ENCODE results near the gene BTRC. TPM values are rescaled to one million over a fixed set of nuclear protein-coding genes. Genes with fewer than 3 reads are reported as not detected.

The BTRC gene
- total RNA-seq, 3 donors from 2014 or later (not counting 1 experiment from before 2014, with no cell fraction given), result 13.5 to 22.8 (median 15.2) TPM

- Mint-ChIP-seq H3K9me3 (no peaks in the 10 kb centered on the region), H3K4me1 (peaks cover 7 to 16% of the 10 kb centered on the region in 2 donors), H3K4me3 (no peak overlapping the region), H3K36me3 (no peaks in the 10 kb centered on the region), H3K27ac (no peak overlapping the region), H3K27me3 (ENCODE audit: low read depth in 2 of 2) (no peaks in the 10 kb centered on the region)
- WGBS (ENCODE audit: insufficient coverage), result 97% methylated on average over 11 of the region's 11 CpGs
- intact Hi-C loops (cut with micrococcal nuclease), result no loop called here
- H3K27me3 ChIP-seq (ENCODE audit: control insufficient read depth, insufficient read depth, low read length), result no peaks in the 10 kb centered on the region
- no peak overlapping the region for H3K27ac ChIP-seq (ENCODE audit: low read length)
- TF ChIP-seq CTCF (IDR thresholded peaks at IDR 0.05), result no peak
- DNase-seq (no peak), ATAC-seq (no peak)
- H3K36me3 ChIP-seq (ENCODE audit: control insufficient read depth, insufficient read depth, low read length), result no peaks in the 10 kb centered on the region
- H3K4me3 ChIP-seq (ENCODE audit: low read length), result no peak overlapping the region
- no peaks in the 10 kb centered on the region for H3K9me3 ChIP-seq (ENCODE audit: control insufficient read depth, insufficient read depth, low read length)
- H3K4me1 ChIP-seq (ENCODE audit: control insufficient read depth, insufficient read depth, low read length), result no peaks in the 10 kb centered on the region
Observed at GRCh38 chr10:101506829-101507661, 153.1 kb downstream of the BTRC start.

- no peak for DNase-seq
- H3K36me3 ChIP-seq (ENCODE audit: control insufficient read depth, insufficient read depth, low read length), result no peaks in the 10 kb centered on the region
- Mint-ChIP-seq H3K4me1 (peaks cover 7 to 15% of the 10 kb centered on the region in 2 donors), H3K4me3 (no peak overlapping the region), H3K36me3 (no peaks in the 10 kb centered on the region), H3K9me3 (no peaks in the 10 kb centered on the region), H3K27ac (no peak overlapping the region), H3K27me3 (ENCODE audit: low read depth in 2 of 2) (no peaks in the 10 kb centered on the region)
- no peaks in the 10 kb centered on the region for H3K9me3 ChIP-seq (ENCODE audit: control insufficient read depth, insufficient read depth, low read length)
- H3K4me3 ChIP-seq (ENCODE audit: low read length), result no peak overlapping the region
- intact Hi-C loops (cut with micrococcal nuclease), result no loop called here
- H3K27me3 ChIP-seq (ENCODE audit: control insufficient read depth, insufficient read depth, low read length), result no peaks in the 10 kb centered on the region
- H3K4me1 ChIP-seq (ENCODE audit: control insufficient read depth, insufficient read depth, low read length), result no peaks in the 10 kb centered on the region
- TF ChIP-seq CTCF (IDR thresholded peaks at IDR 0.05), result no peak
- H3K27ac ChIP-seq (ENCODE audit: low read length), result no peak overlapping the region
- ATAC-seq, result no peak
Observed at GRCh38 chr10:101507828-101508227, 153.9 kb downstream of the BTRC start.

GRCh38 chr10:101511938-101512337, 158.0 kb downstream of the BTRC start:
- Mint-ChIP-seq H3K27me3 (ENCODE audit: low read depth in 2 of 2) (no peaks in the 10 kb centered on the region), H3K4me1 (peaks cover 7 to 15% of the 10 kb centered on the region in 2 donors), H3K9me3 (no peaks in the 10 kb centered on the region), H3K27ac (no peak overlapping the region), H3K4me3 (no peak overlapping the region), H3K36me3 (no peaks in the 10 kb centered on the region)
- H3K9me3 ChIP-seq (ENCODE audit: control insufficient read depth, insufficient read depth, low read length), result no peaks in the 10 kb centered on the region
- intact Hi-C loops (cut with micrococcal nuclease), result no loop called here
- no peak for TF ChIP-seq CTCF (IDR thresholded peaks at IDR 0.05)
- ATAC-seq (no peak), DNase-seq (no peak)
- H3K36me3 ChIP-seq (ENCODE audit: control insufficient read depth, insufficient read depth, low read length), result no peaks in the 10 kb centered on the region
- no peak overlapping the region for H3K27ac ChIP-seq (ENCODE audit: low read length)
- H3K27me3 ChIP-seq (ENCODE audit: control insufficient read depth, insufficient read depth, low read length), result no peaks in the 10 kb centered on the region
- H3K4me1 ChIP-seq (ENCODE audit: control insufficient read depth, insufficient read depth, low read length), result no peaks in the 10 kb centered on the region
- H3K4me3 ChIP-seq (ENCODE audit: low read length), result no peak overlapping the region

- no peak overlapping the region for H3K27ac ChIP-seq (ENCODE audit: low read length)
- H3K27me3 ChIP-seq (ENCODE audit: control insufficient read depth, insufficient read depth, low read length), result no peaks in the 10 kb centered on the region
- H3K9me3 ChIP-seq (ENCODE audit: control insufficient read depth, insufficient read depth, low read length), result no peaks in the 10 kb centered on the region
- H3K36me3 ChIP-seq (ENCODE audit: control insufficient read depth, insufficient read depth, low read length), result no peaks in the 10 kb centered on the region
- intact Hi-C loops (cut with micrococcal nuclease), result no loop called here
- H3K4me3 ChIP-seq (ENCODE audit: low read length), result no peak overlapping the region
- TF ChIP-seq CTCF (IDR thresholded peaks at IDR 0.05), result no peak
- no peaks in the 10 kb centered on the region for H3K36me3 Mint-ChIP-seq
- no peaks in the 10 kb centered on the region for H3K4me1 ChIP-seq (ENCODE audit: control insufficient read depth, insufficient read depth, low read length)
- no peaks in the 10 kb centered on the region for H3K27me3 Mint-ChIP-seq (ENCODE audit: low read depth in 2 of 2)
- no peak overlapping the region for H3K4me3 Mint-ChIP-seq
- H3K9me3 Mint-ChIP-seq, result no peaks in the 10 kb centered on the region
- no peak for ATAC-seq
- DNase-seq, result no peak
- H3K27ac Mint-ChIP-seq, result no peak overlapping the region
- H3K4me1 Mint-ChIP-seq, result peaks cover 7 to 15% of the 10 kb centered on the region in 2 donors
Observed at GRCh38 chr10:101512738-101513137, 158.8 kb downstream of the BTRC start.

Data from natural killer cell (primary cell).